Stomach (tissue), 9 donors: ENCODE data around the gene CNDP2. TPM values are rescaled to one million over a fixed set of nuclear protein-coding genes. Genes with fewer than 3 reads are reported as not detected.
"Not testable (repeated sequence)": the region's sequence is repeated elsewhere in the genome, so short reads cannot be mapped to it uniquely, and the experiment has no call there.

ENCODE experiments used
- DNase-seq, 2 donors: peaks; one replicate each; pipeline versions ENCODE4 v3.0.0 to v3.0.0-alpha.2; 2013 to 2019
- H3K27ac ChIP-seq, 5 donors: fragments of 200-600 bp in 4 of 5; sonication (generic) in 4 of 5; one replicate each; pipeline ENCODE4 v1.5.1; 2013 to 2019; ENCODE audit warnings: mild to moderate bottlenecking in 1 of 5, moderate library complexity in 1 of 5
- H3K27me3 ChIP-seq, 3 donors: fragments of 200-600 bp; sonication (generic); one replicate each; pipeline ENCODE4 v1.5.1; 2017 to 2019; ENCODE audit warnings: mixed run types in 1 of 3
- H3K36me3 ChIP-seq, 4 donors: fragments of 200-600 bp; sonication (generic); 1 replicate in 3 of 4; 2 replicates in 1 of 4; pipeline ENCODE4 v1.5.1; 2016 to 2019
- H3K4me1 ChIP-seq, 4 donors: fragments of 200-600 bp; sonication (generic); one replicate each; pipeline ENCODE4 v1.5.1; 2016 to 2019
- H3K4me3 ChIP-seq, 4 donors: fragments of 200-600 bp; sonication (generic) in 3 of 4; one replicate each; pipeline ENCODE4 v1.5.1; 2016 to 2019; ENCODE audit warnings: mild to moderate bottlenecking in 1 of 4
- H3K9me3 ChIP-seq, 4 donors: fragments of 200-600 bp; sonication (generic); one replicate each; pipeline ENCODE4 v1.5.1; 2016 to 2019
- CTCF ChIP-seq, 7 experiments: fragments of 450-650 bp in 4 of 7; fragments of 200-600 bp in 3 of 7; sonication (generic) in 3 of 7; IDR thresholded peaks; one replicate each; pipeline ENCODE4 v1.5.1; 2016 to 2019; ENCODE audit warnings: antibody characterized with exemption in 7 of 7, control low read depth in 2 of 7, mild to moderate bottlenecking in 1 of 7
- EP300 ChIP-seq: sonication (generic); formaldehyde crosslinking; IDR thresholded peaks from one replicate; pipeline ENCODE4 v1.6.1; 2017; ENCODE audit warnings: antibody characterized with exemption
- POLR2A ChIP-seq, 4 donors: fragments of 450-650 bp; IDR thresholded peaks; one replicate each; pipeline ENCODE4 v1.6.1; 2016; ENCODE audit warnings: antibody characterized with exemption in 4 of 4, control low read depth in 2 of 4, mild to moderate bottlenecking in 1 of 4, moderate library complexity in 1 of 4
- POLR2AphosphoS5 ChIP-seq, 3 donors: sonication (generic); formaldehyde crosslinking; IDR thresholded peaks; one replicate each; pipeline ENCODE4 v1.6.1; 2016; ENCODE audit warnings: antibody characterized with exemption in 3 of 3
- WGBS, 5 donors: extraction: QIAGEN DNeasy Blood & Tissue Kit in 3 of 5; methylation state at CpG; one replicate each; pipeline versions ENCODE4 v1.1.5 to v1.1.7; 2013 to 2018; 5-methylcytosine and 5-hydroxymethylcytosine counted together
- intact Hi-C: fragments of 100-400 bp; cut with DNase I; formaldehyde crosslinking; loops from one replicate; pipeline ENCODE4 v1.15.1; 2023; ENCODE audit warnings: low total_unique reads
- polyA plus RNA-seq, 3 donors: library from polyadenylated mRNA; stranded (reverse); fragments of 200-250 nt; gene quantifications; one replicate each; pipeline ENCODE4 v1.2.3, GENCODE V29; 2013
- total RNA-seq, 5 donors: library from RNA; depleted of rRNA; stranded (reverse); fragments of >200 nt; gene quantifications; one replicate each; pipeline versions ENCODE4 v1.1.0 to v1.2.3, GENCODE V29; 2014 to 2016
- donor health status: healthy with polysubstance abuse.
- donor health status: Bipolar disorder and iron deficiency.
- donor health status: healthy.

Gene CNDP2
- total and polyA plus RNA-seq, 8 donors = 12.8 to 204 (median 113) TPM

GRCh38 chr18:74521068-74521725 lies 25.0 kb downstream of the CNDP2 start:
- intact Hi-C loops = no loop called here
- no peak overlapping the region for H3K4me3 ChIP-seq
- WGBS, 5 donors = 90 to 95% (median 95%) methylated on average over 15 of the region's 15 CpGs
- no peaks in the 10 kb centered on the region for H3K9me3 ChIP-seq
- H3K27ac ChIP-seq = no peak overlapping the region
- H3K27me3 ChIP-seq = no peaks in the 10 kb centered on the region
- TF ChIP-seq POLR2A (IDR thresholded peaks at IDR 0.05) (no peak), EP300 (no peak), CTCF (IDR thresholded peaks at IDR 0.05) (no peak), POLR2AphosphoS5 (IDR thresholded peaks at IDR 0.05) (no peak)
- H3K4me1 ChIP-seq = peaks cover 0 to 6% (median 4%) of the 10 kb centered on the region in 4 donors
- peaks cover 40 to 69% (median 55%) of the 10 kb centered on the region in 4 donors for H3K36me3 ChIP-seq
- DNase-seq = peak in 1 of 2 donors; percentile 23

GRCh38 chr18:74522635-74523548 lies 26.7 kb downstream of the CNDP2 start:
- no peaks in the 10 kb centered on the region for H3K9me3 ChIP-seq
- peaks cover 0 to 6% (median 4%) of the 10 kb centered on the region in 4 donors for H3K4me1 ChIP-seq
- H3K27me3 ChIP-seq = no peaks in the 10 kb centered on the region
- DNase-seq = peak in 1 of 2 donors; percentile 18
- no peak overlapping the region for H3K27ac ChIP-seq
- 82 to 90% (median 87%) methylated on average over 23 of the region's 23 CpGs for WGBS, 5 donors
- intact Hi-C loops = no loop called here
- peaks cover 25 to 52% (median 38%) of the 10 kb centered on the region in 4 donors for H3K36me3 ChIP-seq
- TF ChIP-seq POLR2AphosphoS5 (IDR thresholded peaks at IDR 0.05) (no peak), CTCF (IDR thresholded peaks at IDR 0.05) (no peak)
- no peak overlapping the region for H3K4me3 ChIP-seq

- Histone ChIP-seq H3K4me3 (no peak overlapping the region), H3K36me3 (peaks cover 15 to 40% (median 26%) of the 10 kb centered on the region in 4 donors), H3K9me3 (no peaks in the 10 kb centered on the region), H3K27ac (peak overlapping the region in 2 of 5 donors; percentile 15 to 50), H3K4me1 (peaks cover 0 to 6% (median 4%) of the 10 kb centered on the region in 4 donors), H3K27me3 (no peaks in the 10 kb centered on the region)
- intact Hi-C loops = no loop called here
- peak; percentile 24 to 60 for DNase-seq
- WGBS, 5 donors = 30 to 70% (median 59%) methylated on average over 5 of the region's 5 CpGs
- peak in 1 of 3 donors; percentile 28 for TF ChIP-seq POLR2AphosphoS5 (IDR thresholded peaks at IDR 0.05)
- TF ChIP-seq CTCF (IDR thresholded peaks at IDR 0.05) = no peak
Measured at GRCh38 chr18:74524097-74524496, 27.9 kb downstream of the CNDP2 start.

GRCh38 chr18:74524915-74525314 lies 28.8 kb downstream of the CNDP2 start:
- WGBS, 5 donors = 95 to 98% (median 96%) methylated on average over 7 of the region's 7 CpGs
- Histone ChIP-seq H3K36me3 (peaks cover 6 to 32% (median 18%) of the 10 kb centered on the region in 4 donors), H3K4me1 (peaks cover 0 to 11% (median 5%) of the 10 kb centered on the region in 4 donors)
- H3K27me3 ChIP-seq, H3K9me3 ChIP-seq, H3K27ac ChIP-seq, H3K4me3 ChIP-seq, intact Hi-C loops: not testable (repeated sequence)
- peak in 1 of 2 donors; percentile 22 for DNase-seq
